B cell (primary cell): ENCODE data around the gene TSPO.

ENCODE experiments used
- EZH2 ChIP-seq: IDR thresholded peaks from 2 replicates; pipeline ENCODE4 v1.6.1; 2012; ENCODE audit warnings: borderline replicate concordance, low read depth, mild to moderate bottlenecking, moderate library complexity, low read length; ENCODE audit not compliant: insufficient read depth, poor library complexity, severe bottlenecking
- TF ChIP-seq, protein P1 (sequence below): fragments of 200-600 bp; IDR thresholded peaks from one replicate; pipeline ENCODE4 v1.8.0; 2022; ENCODE audit warnings: antibody characterized with exemption, mild to moderate bottlenecking

GRCh38 chr22:43109921-43110443, 41.4 kb upstream of the TSPO start:
- TF ChIP-seq, protein P1, sequence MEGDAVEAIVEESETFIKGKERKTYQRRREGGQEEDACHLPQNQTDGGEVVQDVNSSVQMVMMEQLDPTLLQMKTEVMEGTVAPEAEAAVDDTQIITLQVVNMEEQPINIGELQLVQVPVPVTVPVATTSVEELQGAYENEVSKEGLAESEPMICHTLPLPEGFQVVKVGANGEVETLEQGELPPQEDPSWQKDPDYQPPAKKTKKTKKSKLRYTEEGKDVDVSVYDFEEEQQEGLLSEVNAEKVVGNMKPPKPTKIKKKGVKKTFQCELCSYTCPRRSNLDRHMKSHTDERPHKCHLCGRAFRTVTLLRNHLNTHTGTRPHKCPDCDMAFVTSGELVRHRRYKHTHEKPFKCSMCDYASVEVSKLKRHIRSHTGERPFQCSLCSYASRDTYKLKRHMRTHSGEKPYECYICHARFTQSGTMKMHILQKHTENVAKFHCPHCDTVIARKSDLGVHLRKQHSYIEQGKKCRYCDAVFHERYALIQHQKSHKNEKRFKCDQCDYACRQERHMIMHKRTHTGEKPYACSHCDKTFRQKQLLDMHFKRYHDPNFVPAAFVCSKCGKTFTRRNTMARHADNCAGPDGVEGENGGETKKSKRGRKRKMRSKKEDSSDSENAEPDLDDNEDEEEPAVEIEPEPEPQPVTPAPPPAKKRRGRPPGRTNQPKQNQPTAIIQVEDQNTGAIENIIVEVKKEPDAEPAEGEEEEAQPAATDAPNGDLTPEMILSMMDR, result no peak
- no peak for TF ChIP-seq EZH2
